Osteocyte (in vitro differentiated cells): Measurements from ENCODE around the gene PUM1. TPM values are rescaled to one million over a fixed set of nuclear protein-coding genes. Genes with fewer than 3 reads are reported as not detected.

Experiments used
- DNase-seq: peaks from one replicate; pipeline ENCODE4 v3.0.0; 2021; ENCODE audit warnings: mixed read lengths; ENCODE audit not compliant: unreplicated experiment; ENCODE audit errors: extremely low spot score
- H3K27ac Mint-ChIP-seq: one replicate; pipeline ENCODE4 v1.8.0; 2021; ENCODE audit warnings: mild to moderate bottlenecking, mixed read lengths; ENCODE audit not compliant: unreplicated experiment
- H3K27me3 Mint-ChIP-seq: one replicate; pipeline ENCODE4 v1.8.0; 2021; ENCODE audit warnings: mixed read lengths; ENCODE audit not compliant: unreplicated experiment
- H3K36me3 Mint-ChIP-seq: one replicate; pipeline ENCODE4 v1.8.0; 2021; ENCODE audit warnings: mixed read lengths; ENCODE audit not compliant: unreplicated experiment
- H3K4me1 Mint-ChIP-seq: one replicate; pipeline ENCODE4 v1.8.0; 2021; ENCODE audit warnings: mixed read lengths; ENCODE audit not compliant: unreplicated experiment
- H3K4me3 Mint-ChIP-seq: one replicate; pipeline ENCODE4 v1.8.0; 2021; ENCODE audit warnings: mild to moderate bottlenecking, moderate library complexity, mixed read lengths; ENCODE audit not compliant: unreplicated experiment
- H3K9me3 Mint-ChIP-seq: one replicate; pipeline ENCODE4 v1.8.0; 2021; ENCODE audit warnings: mixed read lengths; ENCODE audit not compliant: unreplicated experiment
- CTCF ChIP-seq: fragments of 200-600 bp; sonication (generic); IDR thresholded peaks from 2 replicates; pipeline ENCODE4 v1.5.0; 2021; ENCODE audit warnings: antibody characterized with exemption, mild to moderate bottlenecking, moderate library complexity
- total RNA-seq: library from RNA; stranded (reverse); gene quantifications from 2 replicates; pipeline ENCODE4 v1.2.1, GENCODE V29; 2021

PUM1 gene
- total RNA-seq, 1 donor from 2014 or later = 145 TPM

DNA sequence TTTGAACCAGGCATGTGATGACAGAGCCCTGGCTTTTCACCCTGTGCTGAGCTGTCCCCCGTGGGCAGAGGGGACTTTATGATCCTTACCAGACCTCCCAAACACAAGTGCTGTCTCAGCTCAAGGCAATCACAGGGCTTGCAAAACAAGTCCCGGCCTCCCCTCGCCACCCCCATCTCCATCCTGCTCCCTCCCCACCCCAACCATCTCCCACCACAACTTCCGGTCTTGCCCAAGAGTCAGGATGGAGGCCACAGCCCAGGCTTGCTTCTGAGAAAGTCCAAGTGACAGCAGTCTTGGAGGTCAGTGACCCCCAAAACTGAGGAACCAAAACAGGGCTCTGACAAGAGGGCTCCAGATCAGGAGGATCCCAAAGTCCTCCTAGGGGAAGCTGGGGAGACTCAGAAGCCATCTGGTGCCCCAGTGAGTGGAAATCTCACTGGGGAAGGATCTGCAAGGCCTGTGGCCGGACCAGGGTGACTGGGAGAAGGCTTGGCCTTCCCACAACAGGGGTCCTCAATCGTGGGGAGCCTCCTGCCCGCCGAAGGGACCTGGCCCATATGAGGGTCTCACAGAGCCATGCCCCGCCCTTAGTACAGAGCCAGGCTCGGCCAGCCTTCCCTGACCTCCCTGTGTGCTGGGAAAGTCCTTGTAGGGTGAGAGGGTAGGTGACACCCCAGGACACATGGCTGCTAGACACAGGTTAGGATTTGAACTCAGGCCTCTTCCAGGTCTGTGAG, 152.4 kb downstream of the PUM1 start:
- Mint-ChIP-seq H3K9me3 (no peaks in the 10 kb centered on the region), H3K36me3 (no peaks in the 10 kb centered on the region), H3K4me3 (no peak overlapping the region), H3K4me1 (peaks cover 20% of the 10 kb centered on the region), H3K27ac (no peak overlapping the region), H3K27me3 (no peaks in the 10 kb centered on the region)
- TF ChIP-seq CTCF = no peak
- no peak for DNase-seq

DNA sequence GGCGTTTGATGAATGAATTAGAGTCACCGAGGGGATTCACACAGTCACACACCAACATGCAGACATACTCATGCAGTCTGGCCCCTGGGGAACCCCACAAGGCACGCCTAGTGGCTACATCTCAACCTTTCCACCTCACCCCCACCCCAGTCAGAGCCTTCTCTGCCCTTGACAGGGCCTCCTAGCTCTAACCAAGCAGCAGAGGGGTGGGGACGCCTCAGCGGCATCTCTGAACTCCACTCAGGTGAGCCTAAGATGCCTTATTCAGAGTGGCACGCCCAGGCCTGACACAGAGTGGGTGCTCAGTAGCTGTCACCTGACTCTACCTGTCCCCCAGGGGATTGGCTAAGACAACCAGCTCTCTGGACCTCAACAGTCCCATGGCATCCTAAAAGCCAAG, 153.3 kb downstream of the PUM1 start:
- peaks cover 26% of the 10 kb centered on the region for H3K4me1 Mint-ChIP-seq
- no peaks in the 10 kb centered on the region for H3K36me3 Mint-ChIP-seq
- no peak overlapping the region for H3K4me3 Mint-ChIP-seq
- H3K27me3 Mint-ChIP-seq = no peaks in the 10 kb centered on the region
- H3K27ac Mint-ChIP-seq = no peak overlapping the region
- DNase-seq = no peak
- no peaks in the 10 kb centered on the region for H3K9me3 Mint-ChIP-seq
- no peak for TF ChIP-seq CTCF

DNA sequence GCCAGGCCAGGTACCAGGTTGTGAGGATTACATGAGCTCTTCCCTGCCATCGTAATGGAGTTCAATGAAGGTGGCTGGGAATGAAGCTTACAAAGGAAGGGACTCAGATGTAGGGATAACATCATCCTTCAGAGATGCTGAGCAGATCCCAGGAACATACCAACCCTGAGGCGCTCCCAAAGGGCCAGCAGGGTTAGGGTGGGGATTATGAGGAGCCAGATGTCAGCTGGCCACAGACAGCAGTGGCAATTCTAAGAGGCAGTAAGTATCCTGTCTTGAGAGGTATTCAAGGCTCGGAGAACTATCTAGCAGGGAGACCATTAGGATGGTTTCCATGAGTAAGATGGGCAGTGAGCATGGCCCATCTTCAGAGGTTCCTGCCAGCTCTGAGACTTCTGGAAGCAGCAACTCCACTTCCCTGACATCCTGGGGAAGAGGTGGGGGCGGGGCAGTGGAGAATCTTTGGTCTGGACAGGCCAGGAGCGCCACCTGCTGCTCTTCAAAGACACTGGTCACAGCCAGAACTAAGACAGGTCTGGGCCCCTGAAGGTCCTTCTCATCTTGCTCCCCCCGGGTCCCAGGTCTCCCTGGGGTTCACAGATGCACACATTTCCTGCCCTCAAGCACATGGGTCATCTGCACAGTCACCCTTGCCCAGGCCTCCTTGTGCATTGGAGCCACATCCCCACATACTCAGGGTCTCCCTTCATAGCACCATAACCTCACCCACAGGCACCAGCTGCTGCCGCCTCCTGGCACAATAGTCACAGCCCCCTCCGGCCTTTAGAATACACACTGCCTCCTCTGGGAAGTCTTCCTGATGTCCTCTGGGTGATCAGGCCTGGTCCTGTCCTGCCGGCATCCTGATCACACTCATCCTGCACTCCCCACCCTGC, 154.2 kb downstream of the PUM1 start:
- peak; percentile 95 for TF ChIP-seq CTCF
- H3K27me3 Mint-ChIP-seq = no peaks in the 10 kb centered on the region
- H3K27ac Mint-ChIP-seq = no peak overlapping the region
- H3K4me1 Mint-ChIP-seq = peaks cover 29% of the 10 kb centered on the region
- no peak overlapping the region for H3K4me3 Mint-ChIP-seq
- no peaks in the 10 kb centered on the region for H3K36me3 Mint-ChIP-seq
- peak; percentile 92 for DNase-seq
- H3K9me3 Mint-ChIP-seq = no peaks in the 10 kb centered on the region

DNA sequence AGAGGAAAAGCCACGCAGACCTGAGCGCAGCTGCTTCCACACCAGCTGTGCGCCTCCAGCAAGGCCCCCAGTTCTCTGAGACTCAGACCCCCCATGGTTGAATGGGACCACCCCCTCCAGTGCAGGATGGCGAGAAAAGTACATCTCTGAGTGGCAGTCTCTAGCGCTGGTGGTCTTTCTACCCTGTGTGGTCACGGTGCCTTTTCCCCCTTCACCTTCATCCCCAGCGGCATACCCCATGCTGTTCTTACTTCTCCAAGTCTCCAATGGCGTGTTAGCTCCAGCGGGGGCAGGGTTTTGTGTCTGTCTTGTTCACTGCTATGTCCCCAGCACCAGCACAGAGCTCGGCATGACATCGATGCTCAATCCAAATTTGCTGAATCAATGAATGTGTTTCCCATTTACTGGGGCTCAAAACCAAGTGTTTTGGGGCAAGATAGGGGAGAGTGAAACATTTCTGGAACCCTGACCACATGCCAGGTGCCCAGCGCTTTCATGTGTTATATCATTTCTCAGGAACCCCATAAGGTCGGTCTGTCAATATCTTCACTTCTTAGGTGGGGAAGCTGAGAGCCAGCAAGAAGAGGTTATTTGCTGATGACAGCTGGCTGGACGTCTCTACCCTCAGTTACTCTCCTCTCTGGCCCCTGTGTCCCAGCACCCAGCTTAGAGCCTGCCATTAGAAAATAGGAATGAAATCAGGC, 156.0 kb downstream of the PUM1 start:
- DNase-seq = no peak
- no peak for TF ChIP-seq CTCF
- Mint-ChIP-seq H3K4me1 (peaks cover 41% of the 10 kb centered on the region), H3K27me3 (no peaks in the 10 kb centered on the region), H3K36me3 (no peaks in the 10 kb centered on the region), H3K4me3 (peak overlapping the region; percentile 77), H3K27ac (no peak overlapping the region), H3K9me3 (no peaks in the 10 kb centered on the region)
